GM19035 (cell line): ENCODE results near the gene CTDSPL2.
"Not testable (repeated sequence)": the region's sequence is repeated elsewhere in the genome, so short reads cannot be mapped to it uniquely, and the experiment has no call there.

ENCODE experiments used
- ATAC-seq: cut with Tn5 transposase; IDR thresholded peaks from one replicate; pipeline ENCODE4 v1.9.1; 2021; ENCODE audit not compliant: unreplicated experiment

Gene CTDSPL2

GRCh38 chr15:44537735-44538240 lies 110.4 kb downstream of the CTDSPL2 start:
- ATAC-seq = peak; percentile 1

- no peak for ATAC-seq
These were observed 114.0 kb downstream of the CTDSPL2 start for GRCh38 chr15:44541282-44541958.

- ATAC-seq = no peak
These were observed 115.2 kb downstream of the CTDSPL2 start for GRCh38 chr15:44542596-44542995.

GRCh38 chr15:44544745-44545144 lies 117.3 kb downstream of the CTDSPL2 start:
- not testable (repeated sequence) for ATAC-seq

GRCh38 chr15:44545913-44546802 lies 118.7 kb downstream of the CTDSPL2 start:
- ATAC-seq = peak; percentile 66

- ATAC-seq = not testable (repeated sequence)
These were observed 121.7 kb downstream of the CTDSPL2 start for GRCh38 chr15:44549152-44549551.

GRCh38 chr15:44550256-44550655 lies 122.8 kb downstream of the CTDSPL2 start:
- ATAC-seq = no peak

GRCh38 chr15:44550734-44551133 lies 123.3 kb downstream of the CTDSPL2 start:
- ATAC-seq = no peak

- no peak for ATAC-seq
These were observed 127.7 kb downstream of the CTDSPL2 start for GRCh38 chr15:44554934-44555723.

- not testable (repeated sequence) for ATAC-seq
These were observed 133.5 kb downstream of the CTDSPL2 start for GRCh38 chr15:44560926-44561325.

GRCh38 chr15:44565387-44566154 lies 138.1 kb downstream of the CTDSPL2 start:
- no peak for ATAC-seq

GRCh38 chr15:44566155-44566540 lies 138.7 kb downstream of the CTDSPL2 start:
- no peak for ATAC-seq

GRCh38 chr15:44568338-44568737 lies 140.9 kb downstream of the CTDSPL2 start:
- no peak for ATAC-seq

GRCh38 chr15:44569316-44569715 lies 141.9 kb downstream of the CTDSPL2 start:
- ATAC-seq = no peak

GRCh38 chr15:44570361-44570760 lies 142.9 kb downstream of the CTDSPL2 start:
- ATAC-seq = no peak

GRCh38 chr15:44573386-44573785 lies 146.0 kb downstream of the CTDSPL2 start:
- ATAC-seq = no peak

GRCh38 chr15:44574734-44575133 lies 147.3 kb downstream of the CTDSPL2 start:
- no peak for ATAC-seq
